ENCODE results near the gene ADAMTSL3. TPM values are rescaled to one million over a fixed set of nuclear protein-coding genes. Genes with fewer than 3 reads are reported as not detected.

ADAMTSL3 gene
- polyA plus RNA-seq, 1 donor: 8.0 TPM

- no peaks in the 10 kb centered on the region for H3K36me3 ChIP-seq (ENCODE audit: control insufficient read depth, insufficient read depth, low read length)
- H3K4me1 ChIP-seq (ENCODE audit: control insufficient read depth, insufficient read depth, low read length): no peaks in the 10 kb centered on the region
- no peak overlapping the region for H3K27ac ChIP-seq (ENCODE audit: low read length)
- no peaks in the 10 kb centered on the region for H3K9me3 ChIP-seq (ENCODE audit: control insufficient read depth, low read depth, low read length)
- no peaks in the 10 kb centered on the region for H3K27me3 ChIP-seq (ENCODE audit: control insufficient read depth, insufficient read depth, low read length)
- no peak for DNase-seq
- H3K4me3 ChIP-seq (ENCODE audit: low read length): no peak overlapping the region
- WGBS (ENCODE audit: insufficient coverage, low lambda C conversion rate): no CpG with 5 or more reads among the region's 1 CpG
Measured at GRCh38 chr15:83813682-83814081, 159.8 kb downstream of the ADAMTSL3 start.

- H3K4me3 ChIP-seq (ENCODE audit: low read length): no peak overlapping the region
- H3K36me3 ChIP-seq (ENCODE audit: control insufficient read depth, insufficient read depth, low read length): no peaks in the 10 kb centered on the region
- no peaks in the 10 kb centered on the region for H3K9me3 ChIP-seq (ENCODE audit: control insufficient read depth, low read depth, low read length)
- no peaks in the 10 kb centered on the region for H3K4me1 ChIP-seq (ENCODE audit: control insufficient read depth, insufficient read depth, low read length)
- DNase-seq: no peak
- WGBS (ENCODE audit: insufficient coverage, low lambda C conversion rate): no CpG with 5 or more reads among the region's 2 CpGs
- no peaks in the 10 kb centered on the region for H3K27me3 ChIP-seq (ENCODE audit: control insufficient read depth, insufficient read depth, low read length)
- no peak overlapping the region for H3K27ac ChIP-seq (ENCODE audit: low read length)
Measured at GRCh38 chr15:83815506-83815905, 161.6 kb downstream of the ADAMTSL3 start.

GRCh38 chr15:83816124-83816883, 162.4 kb downstream of the ADAMTSL3 start:
- no peaks in the 10 kb centered on the region for H3K4me1 ChIP-seq (ENCODE audit: control insufficient read depth, insufficient read depth, low read length)
- no peak for DNase-seq
- no peak overlapping the region for H3K27ac ChIP-seq (ENCODE audit: low read length)
- no peaks in the 10 kb centered on the region for H3K27me3 ChIP-seq (ENCODE audit: control insufficient read depth, insufficient read depth, low read length)
- H3K4me3 ChIP-seq (ENCODE audit: low read length): no peak overlapping the region
- no peaks in the 10 kb centered on the region for H3K9me3 ChIP-seq (ENCODE audit: control insufficient read depth, low read depth, low read length)
- no peaks in the 10 kb centered on the region for H3K36me3 ChIP-seq (ENCODE audit: control insufficient read depth, insufficient read depth, low read length)
- WGBS (ENCODE audit: insufficient coverage, low lambda C conversion rate): no CpG with 5 or more reads among the region's 8 CpGs

GRCh38 chr15:83818591-83818990, 164.7 kb downstream of the ADAMTSL3 start:
- H3K4me3 ChIP-seq (ENCODE audit: low read length): no peak overlapping the region
- no CpG with 5 or more reads among the region's 8 CpGs for WGBS (ENCODE audit: insufficient coverage, low lambda C conversion rate)
- no peak for DNase-seq

GRCh38 chr15:83830381-83830780, 176.5 kb downstream of the ADAMTSL3 start:
- 67% methylated on average over 3 of the region's 4 CpGs for WGBS (ENCODE audit: insufficient coverage, low lambda C conversion rate)
- Histone ChIP-seq H3K27me3 (ENCODE audit: control insufficient read depth, insufficient read depth, low read length) (no peaks in the 10 kb centered on the region), H3K27ac (ENCODE audit: low read length) (no peak overlapping the region), H3K4me1 (ENCODE audit: control insufficient read depth, insufficient read depth, low read length) (no peaks in the 10 kb centered on the region), H3K9me3 (ENCODE audit: control insufficient read depth, low read depth, low read length) (no peaks in the 10 kb centered on the region), H3K36me3 (ENCODE audit: control insufficient read depth, insufficient read depth, low read length) (no peaks in the 10 kb centered on the region), H3K4me3 (ENCODE audit: low read length) (no peak overlapping the region)
- DNase-seq: no peak

More at GRCh38 chr15:83818591-83818990, 164.7 kb downstream of the ADAMTSL3 start:
- Histone ChIP-seq H3K4me1 (ENCODE audit: control insufficient read depth, insufficient read depth, low read length) (no peaks in the 10 kb centered on the region), H3K36me3 (ENCODE audit: control insufficient read depth, insufficient read depth, low read length) (no peaks in the 10 kb centered on the region), H3K27me3 (ENCODE audit: control insufficient read depth, insufficient read depth, low read length) (no peaks in the 10 kb centered on the region), H3K27ac (ENCODE audit: low read length) (no peak overlapping the region), H3K9me3 (ENCODE audit: control insufficient read depth, low read depth, low read length) (no peaks in the 10 kb centered on the region)

- no peaks in the 10 kb centered on the region for H3K27me3 ChIP-seq (ENCODE audit: control insufficient read depth, insufficient read depth, low read length)
- H3K36me3 ChIP-seq (ENCODE audit: control insufficient read depth, insufficient read depth, low read length): no peaks in the 10 kb centered on the region
- DNase-seq: no peak
- H3K27ac ChIP-seq (ENCODE audit: low read length): no peak overlapping the region
- 100% methylated on average over 2 of the region's 4 CpGs for WGBS (ENCODE audit: insufficient coverage, low lambda C conversion rate)
- H3K9me3 ChIP-seq (ENCODE audit: control insufficient read depth, low read depth, low read length): no peaks in the 10 kb centered on the region
- H3K4me1 ChIP-seq (ENCODE audit: control insufficient read depth, insufficient read depth, low read length): no peaks in the 10 kb centered on the region
- H3K4me3 ChIP-seq (ENCODE audit: low read length): no peak overlapping the region
Measured at GRCh38 chr15:83833569-83833968, 179.6 kb downstream of the ADAMTSL3 start.

GRCh38 chr15:83835479-83835878, 181.6 kb downstream of the ADAMTSL3 start:
- Histone ChIP-seq H3K27ac (ENCODE audit: low read length) (no peak overlapping the region), H3K4me1 (ENCODE audit: control insufficient read depth, insufficient read depth, low read length) (no peaks in the 10 kb centered on the region), H3K4me3 (ENCODE audit: low read length) (no peak overlapping the region), H3K9me3 (ENCODE audit: control insufficient read depth, low read depth, low read length) (no peaks in the 10 kb centered on the region), H3K27me3 (ENCODE audit: control insufficient read depth, insufficient read depth, low read length) (no peaks in the 10 kb centered on the region), H3K36me3 (ENCODE audit: control insufficient read depth, insufficient read depth, low read length) (no peaks in the 10 kb centered on the region)
- no peak for DNase-seq
- WGBS (ENCODE audit: insufficient coverage, low lambda C conversion rate): no CpG with 5 or more reads among the region's 1 CpG

- Histone ChIP-seq H3K4me1 (ENCODE audit: control insufficient read depth, insufficient read depth, low read length) (no peaks in the 10 kb centered on the region), H3K27ac (ENCODE audit: low read length) (no peak overlapping the region), H3K36me3 (ENCODE audit: control insufficient read depth, insufficient read depth, low read length) (no peaks in the 10 kb centered on the region), H3K4me3 (ENCODE audit: low read length) (no peak overlapping the region), H3K9me3 (ENCODE audit: control insufficient read depth, low read depth, low read length) (no peaks in the 10 kb centered on the region), H3K27me3 (ENCODE audit: control insufficient read depth, insufficient read depth, low read length) (no peaks in the 10 kb centered on the region)
- 83% methylated on average over 1 of the region's 8 CpGs for WGBS (ENCODE audit: insufficient coverage, low lambda C conversion rate)
- DNase-seq: no peak
Measured at GRCh38 chr15:83837945-83838571, 184.1 kb downstream of the ADAMTSL3 start.

- WGBS (ENCODE audit: insufficient coverage, low lambda C conversion rate): 100% methylated on average over 2 of the region's 2 CpGs
Measured at GRCh38 chr15:83838763-83839162, 184.8 kb downstream of the ADAMTSL3 start.

GRCh38 chr15:83842281-83842680, 188.4 kb downstream of the ADAMTSL3 start:
- Histone ChIP-seq H3K4me3 (ENCODE audit: low read length) (no peak overlapping the region), H3K27ac (ENCODE audit: low read length) (no peak overlapping the region), H3K36me3 (ENCODE audit: control insufficient read depth, insufficient read depth, low read length) (no peaks in the 10 kb centered on the region), H3K4me1 (ENCODE audit: control insufficient read depth, insufficient read depth, low read length) (no peaks in the 10 kb centered on the region), H3K27me3 (ENCODE audit: control insufficient read depth, insufficient read depth, low read length) (no peaks in the 10 kb centered on the region), H3K9me3 (ENCODE audit: control insufficient read depth, low read depth, low read length) (no peaks in the 10 kb centered on the region)
- DNase-seq: no peak
- WGBS (ENCODE audit: insufficient coverage, low lambda C conversion rate): 31% methylated on average over 3 of the region's 6 CpGs

More at GRCh38 chr15:83838763-83839162, 184.8 kb downstream of the ADAMTSL3 start:
- Histone ChIP-seq H3K4me1 (ENCODE audit: control insufficient read depth, insufficient read depth, low read length) (no peaks in the 10 kb centered on the region), H3K9me3 (ENCODE audit: control insufficient read depth, low read depth, low read length) (no peaks in the 10 kb centered on the region), H3K36me3 (ENCODE audit: control insufficient read depth, insufficient read depth, low read length) (no peaks in the 10 kb centered on the region), H3K27me3 (ENCODE audit: control insufficient read depth, insufficient read depth, low read length) (no peaks in the 10 kb centered on the region), H3K27ac (ENCODE audit: low read length) (no peak overlapping the region), H3K4me3 (ENCODE audit: low read length) (no peak overlapping the region)
- DNase-seq: no peak
